Erythroblast (primary cell): ENCODE measurements around the gene TUFT1.

Experiments
- GATA1 ChIP-seq: IDR thresholded peaks from 2 replicates; pipeline ENCODE4 v1.6.1; 2011; ENCODE audit warnings: low read depth, mild to moderate bottlenecking, control low read depth, low read length, moderate library complexity
- POLR2A ChIP-seq: IDR thresholded peaks from 2 replicates; pipeline ENCODE4 v1.6.1; 2011; ENCODE audit warnings: mild to moderate bottlenecking, low read length

- TF ChIP-seq POLR2A = no peak
- TF ChIP-seq GATA1 = no peak
Measured at GRCh38 chr1:151536499-151536898, 3.6 kb upstream of the TUFT1 start.
